ENCODE results near the gene NPEPL1. TPM values are rescaled to one million over a fixed set of nuclear protein-coding genes. Genes with fewer than 3 reads are reported as not detected.

Gene NPEPL1
- total RNA-seq, 1 experiment from 2014 or later = 31.1 TPM

- no peak overlapping the region for H3K27ac ChIP-seq (ENCODE audit: insufficient read length, low read depth, low read length)
- Mint-ChIP-seq H3K4me1 (peaks cover 65 to 80% of the 10 kb centered on the region in 2 experiments), H3K27me3 (ENCODE audit: low read depth) (no peaks in the 10 kb centered on the region), H3K27ac (peak overlapping the region in 1 of 3 experiments; percentile 73; a peak in 1 of 7 replicates), H3K4me3 (no peak overlapping the region), H3K36me3 (ENCODE audit: insufficient read depth in 1 of 3, low read depth in 3 of 3) (peaks cover 4 to 57% (median 41%) of the 10 kb centered on the region in 3 experiments), H3K9me3 (no peaks in the 10 kb centered on the region)
- H4K20me1 ChIP-seq (ENCODE audit: control insufficient read depth, insufficient read depth, insufficient read length) = no peaks in the 10 kb centered on the region
- no peak overlapping the region for H4K5ac ChIP-seq (ENCODE audit: insufficient read length, low read depth, low read length)
- no peak overlapping the region for H4K91ac ChIP-seq (ENCODE audit: insufficient read length, low read depth, low read length)
- no peak overlapping the region for H3K18ac ChIP-seq (ENCODE audit: insufficient read length, low read depth, low read length)
- H3T11ph ChIP-seq (ENCODE audit: low read length) = no peak overlapping the region
- no peak overlapping the region for H2AK5ac ChIP-seq (ENCODE audit: insufficient read length, low read length)
- no peak overlapping the region for H3K9ac ChIP-seq (ENCODE audit: extremely low read depth, insufficient read length, low read length)
- H2BK120ac ChIP-seq (ENCODE audit: low read depth, low read length, poor library complexity, severe bottlenecking) = no peak overlapping the region
- no CpG with 5 or more reads among the region's 2 CpGs for WGBS (ENCODE audit: extremely low coverage, insufficient read length, low lambda C conversion rate)
- H3K23ac ChIP-seq (ENCODE audit: insufficient read length, low read depth, low read length) = no peak overlapping the region
- peaks cover 24% of the 10 kb centered on the region; the same call in 1 of the 2 replicates for H3K79me2 ChIP-seq (ENCODE audit: insufficient read depth, low read length)
- no peak for DNase-seq
- H3K27me3 ChIP-seq (ENCODE audit: insufficient read depth, low read length) = no peaks in the 10 kb centered on the region
- H3K4me1 ChIP-seq (ENCODE audit: insufficient read depth, low read length) = peaks cover 14% of the 10 kb centered on the region; the same call in 1 of the 2 replicates
- no peak overlapping the region for H3K14ac ChIP-seq (ENCODE audit: insufficient read depth, low read length)
- H2BK5ac ChIP-seq (ENCODE audit: insufficient read length, low read length) = no peak overlapping the region
- no peak overlapping the region for H3K56ac ChIP-seq (ENCODE audit: insufficient read length, low read depth, low read length)
- H3K4ac ChIP-seq (ENCODE audit: low read depth, low read length) = no peak overlapping the region
- H3K79me1 ChIP-seq (ENCODE audit: insufficient read depth, low read depth, low read length, poor library complexity, severe bottlenecking) = no peaks in the 10 kb centered on the region
- H2BK12ac ChIP-seq (ENCODE audit: insufficient read length, low read depth, low read length) = no peak overlapping the region
- no peak overlapping the region for H2BK20ac ChIP-seq (ENCODE audit: low read depth, low read length, poor library complexity, severe bottlenecking)
- no peak overlapping the region for H3K4me2 ChIP-seq (ENCODE audit: insufficient read depth, insufficient read length, low read length)
- H4K8ac ChIP-seq (replicated peaks; ENCODE audit: insufficient read length, low read depth, low read length) = no peak overlapping the region
- no peaks in the 10 kb centered on the region for H3K9me3 ChIP-seq (ENCODE audit: control insufficient read depth, low read depth, low read length)
- H2AFZ ChIP-seq (ENCODE audit: low read length) = no peak overlapping the region
- no peaks in the 10 kb centered on the region for H3K23me2 ChIP-seq (ENCODE audit: insufficient read length, low read depth, low read length, poor library complexity, severe bottlenecking)
- no peak for TF ChIP-seq CTCF (conservative IDR thresholded peaks at IDR 0.05)
- no peak overlapping the region for H2BK15ac ChIP-seq (ENCODE audit: low read depth, low read length)
Observed at GRCh38 chr20:58664331-58664730, 28.3 kb upstream of the NPEPL1 start.

All from H9 (cell line).